Measurements from ENCODE around the gene PRKAG2.
A peak's percentile ranks its signal among the peaks of the same experiment; 100 is the strongest.

PRKAG2 gene

GRCh38 chr7:151659219-151659618 lies 217.7 kb downstream of the PRKAG2 start:
- H3K4me1 Mint-ChIP-seq, result no peaks in the 10 kb centered on the region

GRCh38 chr7:151658778-151659177 lies 218.1 kb downstream of the PRKAG2 start:
- H3K9me3 Mint-ChIP-seq, result no peaks in the 10 kb centered on the region
- H3K27ac Mint-ChIP-seq, result no peak overlapping the region
- no peak for DNase-seq
- no peak for ATAC-seq
- no peaks in the 10 kb centered on the region for H3K4me1 Mint-ChIP-seq
- H3K27me3 Mint-ChIP-seq, result no peaks in the 10 kb centered on the region
- H3K4me3 Mint-ChIP-seq, result no peak overlapping the region

More at GRCh38 chr7:151659219-151659618, 217.7 kb downstream of the PRKAG2 start:
- H3K27me3 Mint-ChIP-seq, result no peaks in the 10 kb centered on the region
- ATAC-seq (no peak), DNase-seq (no peak)
- no peaks in the 10 kb centered on the region for H3K9me3 Mint-ChIP-seq
- H3K27ac Mint-ChIP-seq, result no peak overlapping the region
- no peak overlapping the region for H3K4me3 Mint-ChIP-seq

GRCh38 chr7:151657173-151657572 lies 219.7 kb downstream of the PRKAG2 start:
- no peak for DNase-seq
- Mint-ChIP-seq H3K4me1 (no peaks in the 10 kb centered on the region), H3K4me3 (no peak overlapping the region), H3K27me3 (no peaks in the 10 kb centered on the region), H3K9me3 (no peaks in the 10 kb centered on the region), H3K27ac (no peak overlapping the region)
- ATAC-seq, result no peak

- H3K9me3 Mint-ChIP-seq, result no peaks in the 10 kb centered on the region
- H3K27me3 Mint-ChIP-seq, result no peaks in the 10 kb centered on the region
- DNase-seq, result no peak
- no peak overlapping the region for H3K4me3 Mint-ChIP-seq
- no peak overlapping the region for H3K27ac Mint-ChIP-seq
- H3K4me1 Mint-ChIP-seq, result no peaks in the 10 kb centered on the region
- no peak for ATAC-seq
Observed at GRCh38 chr7:151655555-151655954, 221.4 kb downstream of the PRKAG2 start.

- Mint-ChIP-seq H3K27me3 (no peaks in the 10 kb centered on the region), H3K4me1 (no peaks in the 10 kb centered on the region), H3K4me3 (no peak overlapping the region), H3K27ac (no peak overlapping the region), H3K9me3 (no peaks in the 10 kb centered on the region)
- DNase-seq, result no peak
- ATAC-seq, result no peak
Observed at GRCh38 chr7:151652111-151652510, 224.8 kb downstream of the PRKAG2 start.

GRCh38 chr7:151650161-151650560 lies 226.8 kb downstream of the PRKAG2 start:
- H3K4me3 Mint-ChIP-seq, result no peak overlapping the region
- no peak for ATAC-seq
- no peak overlapping the region for H3K27ac Mint-ChIP-seq

GRCh38 chr7:151648429-151648828 lies 228.5 kb downstream of the PRKAG2 start:
- H3K4me1 Mint-ChIP-seq, result no peaks in the 10 kb centered on the region
- H3K4me3 Mint-ChIP-seq, result no peak overlapping the region
- DNase-seq (no peak), ATAC-seq (no peak)
- H3K27ac Mint-ChIP-seq, result no peak overlapping the region
- no peaks in the 10 kb centered on the region for H3K27me3 Mint-ChIP-seq
- H3K9me3 Mint-ChIP-seq, result no peaks in the 10 kb centered on the region

More at GRCh38 chr7:151650161-151650560, 226.8 kb downstream of the PRKAG2 start:
- H3K4me1 Mint-ChIP-seq, result no peaks in the 10 kb centered on the region
- H3K27me3 Mint-ChIP-seq, result no peaks in the 10 kb centered on the region
- no peaks in the 10 kb centered on the region for H3K9me3 Mint-ChIP-seq
- DNase-seq, result no peak

GRCh38 chr7:151647874-151648273 lies 229.0 kb downstream of the PRKAG2 start:
- Mint-ChIP-seq H3K4me3 (no peak overlapping the region), H3K4me1 (no peaks in the 10 kb centered on the region), H3K9me3 (no peaks in the 10 kb centered on the region), H3K27me3 (no peaks in the 10 kb centered on the region), H3K27ac (no peak overlapping the region)
- DNase-seq, result no peak
- ATAC-seq, result no peak

- H3K9me3 Mint-ChIP-seq, result no peaks in the 10 kb centered on the region
- ATAC-seq (no peak), DNase-seq (no peak)
- H3K27me3 Mint-ChIP-seq, result no peaks in the 10 kb centered on the region
- no peak overlapping the region for H3K4me3 Mint-ChIP-seq
- no peaks in the 10 kb centered on the region for H3K4me1 Mint-ChIP-seq
- no peak overlapping the region for H3K27ac Mint-ChIP-seq
Observed at GRCh38 chr7:151647006-151647405, 229.9 kb downstream of the PRKAG2 start.

GRCh38 chr7:151645311-151645710 lies 231.6 kb downstream of the PRKAG2 start:
- Mint-ChIP-seq H3K4me3 (no peak overlapping the region), H3K27me3 (no peaks in the 10 kb centered on the region), H3K4me1 (peaks cover 5% of the 10 kb centered on the region), H3K27ac (no peak overlapping the region), H3K9me3 (no peaks in the 10 kb centered on the region)
- no peak for ATAC-seq
- DNase-seq, result no peak

GRCh38 chr7:151644554-151644953 lies 232.4 kb downstream of the PRKAG2 start:
- H3K9me3 Mint-ChIP-seq, result no peaks in the 10 kb centered on the region
- ATAC-seq, result no peak

GRCh38 chr7:151642746-151643145 lies 234.2 kb downstream of the PRKAG2 start:
- H3K4me1 Mint-ChIP-seq, result peaks cover 6% of the 10 kb centered on the region
- ATAC-seq, result no peak

More at GRCh38 chr7:151644554-151644953, 232.4 kb downstream of the PRKAG2 start:
- no peak overlapping the region for H3K4me3 Mint-ChIP-seq
- peaks cover 6% of the 10 kb centered on the region for H3K4me1 Mint-ChIP-seq
- H3K27me3 Mint-ChIP-seq, result no peaks in the 10 kb centered on the region
- no peak overlapping the region for H3K27ac Mint-ChIP-seq
- DNase-seq, result no peak

GRCh38 chr7:151641587-151641986 lies 235.3 kb downstream of the PRKAG2 start:
- Mint-ChIP-seq H3K27ac (peak overlapping the region in 1 of 2 donors; percentile 68), H3K4me3 (no peak overlapping the region), H3K27me3 (no peaks in the 10 kb centered on the region), H3K9me3 (no peaks in the 10 kb centered on the region), H3K4me1 (peaks cover 6% of the 10 kb centered on the region)
- DNase-seq, result no peak
- ATAC-seq, result no peak

More at GRCh38 chr7:151642746-151643145, 234.2 kb downstream of the PRKAG2 start:
- no peak overlapping the region for H3K4me3 Mint-ChIP-seq
- no peaks in the 10 kb centered on the region for H3K9me3 Mint-ChIP-seq
- no peak overlapping the region for H3K27ac Mint-ChIP-seq
- no peaks in the 10 kb centered on the region for H3K27me3 Mint-ChIP-seq
- no peak for DNase-seq

- no peaks in the 10 kb centered on the region for H3K27me3 Mint-ChIP-seq
- peaks cover 13% of the 10 kb centered on the region for H3K4me1 Mint-ChIP-seq
- DNase-seq (no peak), ATAC-seq (no peak)
- H3K4me3 Mint-ChIP-seq, result no peak overlapping the region
- H3K27ac Mint-ChIP-seq, result no peak overlapping the region
- peaks cover 6 to 7% of the 10 kb centered on the region in 2 donors for H3K9me3 Mint-ChIP-seq
Observed at GRCh38 chr7:151637781-151638261, 239.1 kb downstream of the PRKAG2 start.

GRCh38 chr7:151634643-151635042 lies 242.3 kb downstream of the PRKAG2 start:
- DNase-seq (no peak), ATAC-seq (no peak)
- H3K27ac Mint-ChIP-seq, result no peak overlapping the region
- H3K4me3 Mint-ChIP-seq, result no peak overlapping the region
- peaks cover 25% of the 10 kb centered on the region for H3K4me1 Mint-ChIP-seq
- no peaks in the 10 kb centered on the region for H3K27me3 Mint-ChIP-seq
- peaks cover 6 to 7% of the 10 kb centered on the region in 2 donors for H3K9me3 Mint-ChIP-seq

- Mint-ChIP-seq H3K4me3 (peak overlapping the region; percentile 97 to 98), H3K27me3 (no peaks in the 10 kb centered on the region), H3K9me3 (peaks cover 6 to 7% of the 10 kb centered on the region in 2 donors), H3K27ac (peak overlapping the region; percentile 72 to 95), H3K4me1 (peaks cover 37% of the 10 kb centered on the region)
- no peak for DNase-seq
- no peak for ATAC-seq
Observed at GRCh38 chr7:151633516-151633812, 243.5 kb downstream of the PRKAG2 start.

GRCh38 chr7:151632750-151633515 lies 244.0 kb downstream of the PRKAG2 start:
- H3K9me3 Mint-ChIP-seq, result peaks cover 6 to 7% of the 10 kb centered on the region in 2 donors
- H3K4me1 Mint-ChIP-seq, result peaks cover 37% of the 10 kb centered on the region
- ATAC-seq (peak; percentile 61), DNase-seq (peak; percentile 66)
- H3K27me3 Mint-ChIP-seq, result no peaks in the 10 kb centered on the region
- H3K4me3 Mint-ChIP-seq, result peak overlapping the region; percentile 97 to 98
- peak overlapping the region; percentile 95 to 96 for H3K27ac Mint-ChIP-seq

Measured in stimulated activated naive CD8-positive, alpha-beta T cell treated with anti-CD3 and anti-CD28 coated beads, Interleukin-15, amount 100 ng/mL, for 72 hours (primary cell).